H1 (cell line): ENCODE results near the gene LAIR2. TPM values are rescaled to one million over a fixed set of nuclear protein-coding genes. Genes with fewer than 3 reads are reported as not detected.

Experiments used
- CTCF ChIA-PET: fragments of 300-600 bp; sonication (Branson Sonifier 250); formaldehyde crosslinking; loops from one replicate; lab custom pipeline; 2021; ENCODE audit not compliant: partially characterized antibody; lab: Charles Lee
- POLR2A ChIA-PET: fragments of 300-600 bp; sonication (Branson Sonifier 250); formaldehyde crosslinking; loops from one replicate; lab custom pipeline; 2021; ENCODE audit warnings: inconsistent platforms; ENCODE audit not compliant: partially characterized antibody; lab: Charles Lee
- DNase-seq, 2 experiments: peaks; one replicate each; pipeline versions ENCODE4 v3.0.0 to v3.0.0-alpha.2; 2010 to 2022; ENCODE audit warnings: low spot score in 2 of 2, low read depth in 1 of 2, mixed read lengths in 1 of 2
- FAIRE-seq: peaks from 2 replicates; lab custom pipeline; 2011; peaks lifted over from hg19 to GRCh38; lab: Jason Lieb, UNC
- H2AFZ ChIP-seq: 2 replicates; pipeline ENCODE4 v1.8.1; 2012; ENCODE audit warnings: low read length, inconsistent platforms
- H2AK5ac ChIP-seq: 2 replicates; pipeline ENCODE4 v1.6.1; 2013; ENCODE audit warnings: low read depth, low read length
- H2BK120ac ChIP-seq: replicated peaks from 2 replicates; pipeline ENCODE3; 2013; ENCODE audit warnings: low read depth, low read length, inconsistent platforms
- H2BK12ac ChIP-seq: 2 replicates; pipeline ENCODE4 v1.6.1; 2013; ENCODE audit warnings: low read depth, low read length
- H2BK15ac ChIP-seq: 2 replicates; pipeline ENCODE4 v1.6.1; 2013; ENCODE audit warnings: low read length
- H2BK20ac ChIP-seq: 2 replicates; pipeline ENCODE4 v1.6.1; 2013; ENCODE audit warnings: low read length
- H2BK5ac ChIP-seq: 2 replicates; pipeline ENCODE4 v1.6.1; 2013; ENCODE audit warnings: low read depth, low read length
- H3K14ac ChIP-seq: 2 replicates; pipeline ENCODE4 v1.6.1; 2013; ENCODE audit warnings: inconsistent platforms; ENCODE audit not compliant: insufficient read length
- H3K18ac ChIP-seq: 2 replicates; pipeline ENCODE4 v1.6.1; 2013; ENCODE audit warnings: low read length; ENCODE audit errors: extremely low read depth
- H3K23ac ChIP-seq: 2 replicates; pipeline ENCODE4 v1.6.1; 2013; ENCODE audit warnings: inconsistent platforms; ENCODE audit not compliant: insufficient read length
- H3K23me2 ChIP-seq: 2 replicates; pipeline ENCODE4 v1.6.1; 2013; ENCODE audit warnings: low read depth, low read length
- H3K27ac ChIP-seq: 2 replicates; pipeline ENCODE4 v1.6.1; 2011; ENCODE audit warnings: low read depth, low read length, inconsistent platforms
- H3K27me3 ChIP-seq, 4 experiments: replicated peaks in 1 of 4; 1 replicate in 1 of 4; 2 replicates in 3 of 4; pipeline versions ENCODE4 v1.6.1 to v1.8.1; 2011 to 2013; ENCODE audit warnings: low read length in 3 of 4, mild to moderate bottlenecking in 3 of 4, inconsistent platforms in 2 of 4, mixed read lengths in 2 of 4, moderate library complexity in 1 of 4; ENCODE audit not compliant: control insufficient read depth in 3 of 4, insufficient read depth in 3 of 4; ENCODE audit errors: extremely low read depth in 1 of 4
- H3K36me3 ChIP-seq, 4 experiments: 2 replicates each; pipeline versions ENCODE4 v1.6.1 to v1.8.1; 2011 to 2013; ENCODE audit warnings: mild to moderate bottlenecking in 4 of 4, low read length in 3 of 4, moderate library complexity in 2 of 4, control low read depth in 1 of 4, inconsistent platforms in 1 of 4; ENCODE audit not compliant: insufficient read depth in 4 of 4, control insufficient read depth in 2 of 4
- H3K4ac ChIP-seq: replicated peaks from 2 replicates; pipeline ENCODE3; 2013; ENCODE audit warnings: low read length, low read depth, mixed read lengths, inconsistent platforms; ENCODE audit not compliant: insufficient read length
- H3K4me1 ChIP-seq, 4 experiments: replicated peaks in 1 of 4; 1 replicate in 1 of 4; 2 replicates in 3 of 4; pipeline versions ENCODE4 v1.6.1 to v1.8.1; 2011 to 2013; ENCODE audit warnings: low read length in 3 of 4, inconsistent platforms in 2 of 4, mixed read lengths in 1 of 4; ENCODE audit not compliant: insufficient read depth in 4 of 4, control insufficient read depth in 3 of 4
- H3K4me2 ChIP-seq, 2 experiments: 2 replicates each; pipeline versions ENCODE4 v1.6.1 to v1.8.1; 2011 to 2013; ENCODE audit warnings: low read depth in 2 of 2, low read length in 2 of 2, control low read depth in 1 of 2, inconsistent platforms in 1 of 2, mild to moderate bottlenecking in 1 of 2; ENCODE audit not compliant: insufficient read depth in 1 of 2
- H3K4me3 ChIP-seq, 4 experiments: fragments of 200-600, 300-600 bp in 1 of 4; sonication (generic), shearing (Covaris generic), sonication (Bioruptor Twin) in 1 of 4; 2 replicates each; pipeline versions ENCODE4 v1.5.1 to v1.8.1; 2011 to 2016; ENCODE audit warnings: low read length in 4 of 4, low read depth in 3 of 4, control low read depth in 2 of 4, inconsistent platforms in 2 of 4, mild to moderate bottlenecking in 2 of 4, mixed read lengths in 1 of 4, moderate library complexity in 1 of 4; ENCODE audit not compliant: insufficient read depth in 2 of 4; ENCODE audit errors: extremely low read depth in 1 of 4
- H3K56ac ChIP-seq: replicated peaks from 2 replicates; pipeline ENCODE3; 2013; ENCODE audit warnings: low read depth, mild to moderate bottlenecking, mixed read lengths, low read length, inconsistent platforms; ENCODE audit not compliant: insufficient read length
- H3K79me1 ChIP-seq: 2 replicates; pipeline ENCODE4 v1.6.1; 2013; ENCODE audit warnings: low read depth, low read length, control low read depth
- H3K79me2 ChIP-seq, 2 experiments: 2 replicates each; pipeline versions ENCODE4 v1.6.1 to v1.8.1; 2012 to 2013; ENCODE audit warnings: low read length in 2 of 2, mild to moderate bottlenecking in 2 of 2, inconsistent platforms in 1 of 2; ENCODE audit not compliant: insufficient read depth in 2 of 2, control insufficient read depth in 1 of 2
- H3K9ac ChIP-seq, 4 experiments: replicated peaks in 1 of 4; 1 replicate in 1 of 4; 2 replicates in 3 of 4; pipeline versions ENCODE4 v1.6.1 to v1.8.1; 2011 to 2013; ENCODE audit warnings: low read depth in 3 of 4, low read length in 3 of 4, control low read depth in 2 of 4, mild to moderate bottlenecking in 2 of 4, moderate library complexity in 2 of 4, inconsistent platforms in 1 of 4; ENCODE audit errors: extremely low read depth in 1 of 4
- H3K9me3 ChIP-seq, 2 experiments: 2 replicates each; pipeline versions ENCODE4 v1.6.1 to v1.8.1; 2012 to 2013; ENCODE audit warnings: mild to moderate bottlenecking in 2 of 2, moderate library complexity in 2 of 2, control low read depth in 1 of 2, inconsistent platforms in 1 of 2, low read depth in 1 of 2, low read length in 1 of 2, mixed read lengths in 1 of 2; ENCODE audit not compliant: insufficient read depth in 2 of 2
- H4K20me1 ChIP-seq, 2 experiments: replicated peaks in 1 of 2; 2 replicates each; pipeline versions ENCODE3 to v1.8.1; 2011 to 2013; ENCODE audit warnings: inconsistent platforms in 2 of 2, low read length in 2 of 2, mild to moderate bottlenecking in 1 of 2; ENCODE audit not compliant: insufficient read depth in 2 of 2, control insufficient read depth in 1 of 2
- H4K5ac ChIP-seq: 2 replicates; pipeline ENCODE4 v1.6.1; 2013; ENCODE audit warnings: low read length, low read depth, mixed read lengths, inconsistent platforms; ENCODE audit not compliant: insufficient read length
- H4K8ac ChIP-seq: 2 replicates; pipeline ENCODE4 v1.8.0; 2013; ENCODE audit warnings: mild to moderate bottlenecking, moderate library complexity, low read length, inconsistent platforms; ENCODE audit not compliant: insufficient read depth; ENCODE audit errors: extremely low read depth
- H4K91ac ChIP-seq: replicated peaks from 2 replicates; pipeline ENCODE3; 2013; ENCODE audit warnings: low read length, mixed read lengths, inconsistent platforms; ENCODE audit not compliant: insufficient read length
- BACH1 ChIP-seq: IDR thresholded peaks from 2 replicates; pipeline ENCODE4 v1.6.1; 2012; ENCODE audit warnings: low read length, improper control_type of control experiment
- CBX5 ChIP-seq: fragments of 300-800, 300-1000 bp; sonication (generic); IDR thresholded peaks from 2 replicates; pipeline ENCODE4 v1.7.1; 2016; ENCODE audit warnings: antibody characterized with exemption, low read length, low read depth
- CTBP2 ChIP-seq: IDR thresholded peaks from 2 replicates; pipeline ENCODE4 v1.7.0; 2011; ENCODE audit warnings: borderline replicate concordance, mild to moderate bottlenecking, moderate library complexity, mixed read lengths, low read length; ENCODE audit not compliant: insufficient read depth, insufficient read length
- EZH2 ChIP-seq: fragments of 200-600 bp; sonication (generic); IDR thresholded peaks from 2 replicates; pipeline ENCODE4 v1.7.1; 2012; ENCODE audit warnings: low read depth, mild to moderate bottlenecking, moderate library complexity, low read length, inconsistent platforms; ENCODE audit not compliant: severe bottlenecking
- HDAC6 ChIP-seq: IDR thresholded peaks from one replicate; pipeline ENCODE4 v1.7.1; 2012; ENCODE audit warnings: low read depth, mild to moderate bottlenecking, inconsistent platforms, low read length, moderate library complexity
- NRF1 ChIP-seq: IDR thresholded peaks from 2 replicates; pipeline ENCODE4 v1.6.1; 2011; ENCODE audit warnings: mild to moderate bottlenecking, low read depth, low read length, improper control_type of control experiment
- PHF8 ChIP-seq: fragments of 200-600 bp; sonication (generic); conservative IDR thresholded peaks from 2 replicates; pipeline ENCODE4 v1.7.1; 2012; ENCODE audit warnings: low read depth, mild to moderate bottlenecking, inconsistent platforms, low read length, moderate library complexity
- RAD21 ChIP-seq, 2 experiments: IDR thresholded peaks in 1 of 2; conservative IDR thresholded peaks in 1 of 2; 2 replicates each; pipeline ENCODE4 v1.6.1; 2011; ENCODE audit warnings: low read depth in 2 of 2, low read length in 2 of 2, improper control_type of control experiment in 1 of 2, inconsistent platforms in 1 of 2, mild to moderate bottlenecking in 1 of 2, moderate library complexity in 1 of 2
- SIRT6 ChIP-seq: IDR thresholded peaks from one replicate; pipeline ENCODE4 v1.7.1; 2012; ENCODE audit warnings: low read length, inconsistent platforms
- SP1 ChIP-seq: IDR thresholded peaks from 2 replicates; pipeline ENCODE4 v1.6.1; 2011; ENCODE audit warnings: low read depth, low read length
- SUZ12 ChIP-seq: fragments of 200-600 bp; sonication (generic); IDR thresholded peaks from 2 replicates; pipeline ENCODE4 v1.6.1; 2012; ENCODE audit warnings: mild to moderate bottlenecking, inconsistent platforms, low read length, moderate library complexity, mixed read lengths
- TAF1 ChIP-seq: IDR thresholded peaks from 2 replicates; pipeline ENCODE4 v1.6.1; 2011; ENCODE audit warnings: mild to moderate bottlenecking, low read depth, low read length
- YY1 ChIP-seq: IDR thresholded peaks from 2 replicates; pipeline ENCODE4 v1.6.1; 2011; ENCODE audit warnings: low read depth, mild to moderate bottlenecking, low read length
- ZNF274 ChIP-seq: IDR thresholded peaks from 2 replicates; pipeline ENCODE4 v1.7.0; 2012; ENCODE audit warnings: low read length, borderline replicate concordance; ENCODE audit errors: extremely low read depth
- WGBS, 2 experiments: shearing (Covaris generic) in 1 of 2; methylation state at CpG; one replicate each; pipeline versions ENCODE4 v1.1.6 to v1.1.7; 2013 to 2015; ENCODE audit warnings: low lambda C conversion rate in 2 of 2, mixed read lengths in 2 of 2, inconsistent platforms in 1 of 2, low coverage in 1 of 2, missing lambda C conversion rate in 1 of 2; ENCODE audit not compliant: insufficient replicate concordance in 2 of 2, insufficient coverage in 1 of 2, insufficient read length in 1 of 2; ENCODE audit errors: extremely low coverage in 1 of 2, missing lambda C conversion rate in 1 of 2; 5-methylcytosine and 5-hydroxymethylcytosine counted together
- polyA plus RNA-seq, 7 experiments: library from polyadenylated mRNA; depleted of rRNA in 3 of 7; stranded (reverse) in 5 of 7; unstranded in 2 of 7; fragments of >200 nt in 5 of 7; fragments of 200-250 nt in 2 of 7; gene quantifications; 1 replicate in 5 of 7; 2 replicates in 1 of 7; 4 replicates in 1 of 7; pipeline versions ENCODE4 v1.2.1 to v1.2.3, GENCODE V29; 2011 to 2013; ENCODE audit warnings: missing spikeins in 2 of 7, mixed read lengths in 2 of 7
- total RNA-seq: library from RNA; stranded (reverse); fragmentation: NEBNext Ultra II Directional; extraction: Animal tissue kit (Norgen Biotek cat#: 25700); gene quantifications from 2 replicates; pipeline ENCODE4 v1.2.1, GENCODE V29; 2021
- TF ChIP-seq, protein P1 (sequence below): IDR thresholded peaks from 2 replicates; pipeline ENCODE4 v1.6.1; 2012; ENCODE audit warnings: inconsistent platforms

The LAIR2 gene
- total and polyA plus RNA-seq, 2 of the 8 experiments (the other 6 are each of a cell fraction or from before 2014, with no cell fraction given) = not detected

DNA sequence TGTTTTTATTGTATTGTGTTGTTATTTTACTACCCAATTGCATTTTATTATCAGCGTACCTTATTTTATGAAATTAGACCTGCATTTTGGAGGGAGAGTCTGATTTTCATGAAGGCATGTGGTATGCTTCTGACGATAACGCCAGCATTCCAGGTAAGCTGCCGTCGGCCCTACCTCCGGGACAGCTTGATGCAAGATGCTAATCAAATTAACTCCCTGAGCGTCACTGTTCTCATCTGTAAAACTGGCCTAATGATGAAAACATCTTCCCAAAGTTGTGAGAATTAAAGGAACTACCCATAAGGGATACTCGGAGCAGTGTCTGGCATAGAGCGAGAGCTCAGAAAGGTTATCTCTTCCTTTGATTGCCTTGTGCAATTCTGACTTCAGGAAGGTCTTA lies 12.9 kb upstream of the LAIR2 start:
- ChIA-PET CTCF (interaction anchor here (0.6 kb wide), 1 partner anchor 10 kb away, joined by 3 read pairs; no protein-coding TSS in a partner anchor), POLR2A (no interaction called here)
- H3K56ac ChIP-seq = no peak overlapping the region
- no peak overlapping the region for H4K5ac ChIP-seq
- H2BK12ac ChIP-seq = no peak overlapping the region
- DNase-seq (no peak), FAIRE-seq (no peak)
- no peaks in the 10 kb centered on the region for H3K36me3 ChIP-seq
- H3K27ac ChIP-seq = no peak overlapping the region
- no peaks in the 10 kb centered on the region for H3K79me2 ChIP-seq
- peaks cover 28 to 69% of the 10 kb centered on the region in 2 experiments for H3K9me3 ChIP-seq
- no peak overlapping the region for H3K4me2 ChIP-seq
- no peak overlapping the region for H3K18ac ChIP-seq
- no peak overlapping the region for H2BK120ac ChIP-seq
- no peak overlapping the region for H3K4ac ChIP-seq
- no peaks in the 10 kb centered on the region for H3K27me3 ChIP-seq
- no peak overlapping the region for H2AK5ac ChIP-seq
- no peak overlapping the region for H4K8ac ChIP-seq
- no peak overlapping the region for H3K9ac ChIP-seq
- H3K79me1 ChIP-seq = no peaks in the 10 kb centered on the region
- H3K23me2 ChIP-seq = no peaks in the 10 kb centered on the region
- H2BK20ac ChIP-seq = no peak overlapping the region
- H3K14ac ChIP-seq = no peak overlapping the region
- H3K4me3 ChIP-seq = no peak overlapping the region
- H4K20me1 ChIP-seq = no peaks in the 10 kb centered on the region
- no peak overlapping the region for H2BK15ac ChIP-seq
- no peak overlapping the region for H4K91ac ChIP-seq
- no peaks in the 10 kb centered on the region for H3K4me1 ChIP-seq
- H2BK5ac ChIP-seq = no peak overlapping the region
- WGBS, 2 experiments = 85% methylated on average over 9 of the region's 9 CpGs; no CpG with 5 or more reads in 1 of the 2 experiments
- H3K23ac ChIP-seq = no peak overlapping the region
- no peak overlapping the region for H2AFZ ChIP-seq
- TF ChIP-seq, protein P1, sequence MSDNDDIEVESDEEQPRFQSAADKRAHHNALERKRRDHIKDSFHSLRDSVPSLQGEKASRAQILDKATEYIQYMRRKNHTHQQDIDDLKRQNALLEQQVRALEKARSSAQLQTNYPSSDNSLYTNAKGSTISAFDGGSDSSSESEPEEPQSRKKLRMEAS = no peak
- TF ChIP-seq SUZ12 = no peak
- TF ChIP-seq TAF1 = no peak
- TF ChIP-seq SP1 = no peak
- TF ChIP-seq CTBP2 = no peak
- no peak for TF ChIP-seq RAD21 (IDR thresholded peaks at IDR 0.05 in 1 of 2, conservative IDR thresholded peaks at IDR 0.05 in 1 of 2; ENCODE audit: low read depth in 2 of 2, low read length in 2 of 2)
- TF ChIP-seq CBX5 = no peak
- no peak for TF ChIP-seq SIRT6
- no peak for TF ChIP-seq NRF1
- TF ChIP-seq PHF8 = no peak
- no peak for TF ChIP-seq ZNF274
- no peak for TF ChIP-seq BACH1
- no peak for TF ChIP-seq HDAC6
- TF ChIP-seq YY1 = no peak
- TF ChIP-seq EZH2 = no peak
